ACHN (cell line): ENCODE results near the gene CDA.
A peak's percentile ranks its signal among the peaks of the same experiment; 100 is the strongest.

Experiments
- DNase-seq: peaks from one replicate; pipeline ENCODE4 v3.0.0-alpha.2; 2015
- in situ Hi-C: cut with HindIII; loops from 2 replicates; pipeline ENCODE4 v1.10.0; 2017; ENCODE audit warnings: low sequenced_read_pairs, low pct_ligation_motif_present, low pct_unique_long_range_greater_than_20kb

CDA gene

DNA sequence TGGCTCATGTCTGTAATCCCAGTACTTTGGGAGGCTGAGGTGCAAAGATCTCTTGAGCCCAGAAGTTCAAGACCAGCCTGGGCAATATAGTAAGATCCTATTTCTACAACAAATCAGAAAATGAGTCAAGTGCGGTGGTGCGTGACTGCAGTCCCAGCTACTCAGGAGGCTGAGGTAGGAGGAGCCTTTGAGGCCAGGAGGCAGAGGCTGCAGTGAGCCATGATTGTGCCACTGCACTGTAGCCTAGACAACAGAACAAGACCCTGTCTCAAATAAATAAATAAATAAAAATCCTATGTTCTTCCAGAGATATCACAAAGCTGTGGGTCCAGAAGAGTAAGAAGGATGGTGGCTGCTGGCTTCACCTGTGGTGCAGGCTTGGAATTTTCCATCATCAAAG, 22.1 kb downstream of the CDA start:
- DNase-seq: no peak
- in situ Hi-C loops: no loop called here

DNA sequence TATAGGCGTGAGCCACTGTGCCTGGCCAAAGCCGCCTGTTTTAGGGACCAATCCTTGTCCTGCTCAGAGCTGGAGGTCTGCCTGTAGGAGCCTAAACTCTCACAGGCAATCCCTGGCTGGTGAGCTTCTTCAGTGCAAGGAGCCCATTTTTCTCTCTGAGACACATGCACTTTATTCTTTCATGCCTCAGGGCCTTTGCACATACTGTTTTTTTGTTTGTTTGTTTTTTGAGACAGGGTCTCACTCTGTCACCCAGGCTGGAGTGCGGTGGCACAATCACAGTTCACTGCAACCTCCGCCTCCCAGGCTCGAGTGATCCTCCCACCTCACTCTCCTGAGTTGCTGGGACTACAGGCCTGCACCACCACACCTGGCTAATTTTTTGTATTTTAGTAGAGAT, 22.8 kb downstream of the CDA start:
- in situ Hi-C loops: no loop called here
- no peak for DNase-seq

DNA sequence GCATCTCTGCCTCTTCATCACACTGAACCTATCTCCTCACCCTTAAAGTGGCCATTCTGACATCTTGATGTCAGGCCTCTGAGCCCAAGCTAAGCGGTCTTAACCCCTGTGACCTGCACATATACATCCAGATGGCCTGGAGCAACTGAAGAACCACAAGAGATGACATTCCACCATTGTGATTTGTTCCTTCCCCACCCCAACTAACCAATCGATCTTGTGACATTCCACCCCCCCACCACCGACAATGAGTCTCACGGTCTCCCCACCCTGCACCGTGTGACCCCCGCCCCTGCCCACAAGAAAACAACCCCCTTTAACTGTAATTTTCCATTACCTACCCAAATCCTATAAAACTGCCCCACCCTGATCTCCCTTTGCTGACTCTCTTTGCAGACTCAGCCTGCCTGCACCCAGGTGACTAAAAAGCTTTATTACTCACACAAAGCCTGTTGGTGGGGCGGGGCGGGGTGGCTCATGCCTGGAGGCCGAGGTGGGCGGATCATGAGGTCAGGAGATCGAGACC, 23.4 kb downstream of the CDA start:
- in situ Hi-C loops: no loop called here
- DNase-seq: no peak

DNA sequence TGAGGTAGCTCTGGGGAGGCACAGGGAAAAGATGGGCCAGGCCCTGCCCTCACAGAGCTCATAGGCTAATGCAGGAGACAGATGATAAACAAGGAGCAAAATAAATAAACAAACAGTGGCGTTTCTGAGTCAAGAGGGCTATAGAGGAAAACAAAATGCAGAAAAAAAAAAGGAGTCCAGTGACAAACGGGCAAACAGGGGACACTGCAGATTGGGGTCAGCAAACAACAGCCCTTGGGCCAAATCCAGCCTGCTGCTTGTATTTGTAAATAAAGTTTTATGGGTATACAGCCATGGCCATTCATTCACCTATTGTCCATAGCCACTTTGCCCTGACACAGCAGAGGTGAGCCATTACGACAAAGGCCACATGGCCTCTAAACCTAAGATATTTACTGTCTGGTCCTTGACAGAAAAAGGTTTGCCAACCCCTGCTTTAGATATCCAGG, 25.3 kb downstream of the CDA start:
- no peak for DNase-seq
- in situ Hi-C loops: no loop called here

DNA sequence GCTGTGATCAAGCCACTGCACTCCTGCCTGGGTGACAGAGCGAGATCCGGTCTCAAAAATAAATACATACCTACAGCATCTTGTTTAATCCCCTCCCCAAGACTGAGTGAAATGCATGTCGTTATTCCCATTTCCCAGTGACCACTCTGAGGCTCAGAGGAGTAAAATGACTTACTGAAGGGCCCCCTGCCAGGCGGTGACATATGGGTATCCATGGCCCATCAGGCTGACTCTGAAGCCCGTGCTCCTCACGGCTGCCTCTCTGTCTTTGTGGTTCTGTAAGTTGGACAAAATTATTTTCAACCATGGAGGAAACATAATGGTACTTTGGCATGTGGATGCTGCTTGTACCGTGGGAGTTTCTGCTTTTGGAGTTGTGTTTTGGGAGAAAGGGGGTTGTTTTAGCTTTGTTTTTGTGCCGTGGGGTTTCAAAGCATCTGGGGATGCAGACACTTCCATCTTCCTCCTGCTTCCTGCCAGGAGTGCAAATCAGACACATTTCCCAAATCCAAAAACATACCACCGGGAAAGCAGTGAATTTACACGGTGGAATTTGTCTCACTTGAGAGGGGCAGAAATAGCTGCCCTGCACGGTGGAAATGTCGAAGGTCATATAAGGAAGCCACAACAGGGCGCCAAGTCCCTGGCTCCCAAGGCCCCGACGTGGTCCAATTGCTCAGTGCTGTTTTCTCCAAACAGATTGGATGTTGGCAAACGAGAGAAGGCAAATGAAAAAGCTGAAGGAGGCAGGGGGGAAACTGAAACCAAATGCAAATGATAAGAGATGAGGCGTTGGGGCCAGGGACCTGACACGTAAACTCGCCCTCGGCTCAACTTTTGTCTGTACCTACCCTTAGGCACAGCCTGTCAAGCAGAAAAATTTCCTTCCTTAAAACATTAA, 27.3 kb downstream of the CDA start:
- in situ Hi-C loops: no loop called here
- DNase-seq: no peak

DNA sequence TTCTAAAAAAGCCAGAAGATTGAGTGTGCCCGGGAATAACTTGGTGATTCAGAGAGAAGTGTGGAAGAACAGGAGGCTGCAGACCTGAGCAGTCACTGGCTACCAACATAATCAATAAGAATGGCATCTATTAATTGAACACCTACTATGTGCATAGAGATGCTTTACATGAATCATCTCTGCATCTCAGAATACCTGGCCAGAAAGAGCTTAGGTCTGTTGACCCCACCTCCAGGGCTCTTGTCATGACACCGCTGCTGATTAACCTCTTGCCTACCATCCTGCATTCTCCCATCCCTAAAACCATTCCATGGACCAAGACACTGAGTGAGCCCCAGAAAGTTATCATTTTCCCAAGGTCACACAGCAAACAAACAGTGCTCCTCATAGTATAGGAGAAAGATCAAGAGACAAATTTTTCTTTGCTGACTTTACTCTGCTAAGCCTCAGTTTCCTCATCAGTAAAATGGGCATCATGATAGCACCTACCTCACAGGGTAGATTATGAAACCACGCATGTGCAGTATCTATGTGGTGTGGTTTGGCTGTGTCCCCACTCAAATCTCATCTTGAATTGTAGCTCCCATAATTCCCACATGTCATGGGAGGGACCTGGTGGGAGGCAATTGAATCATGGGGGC, 28.1 kb downstream of the CDA start:
- no peak for DNase-seq
- in situ Hi-C loops: no loop called here

DNA sequence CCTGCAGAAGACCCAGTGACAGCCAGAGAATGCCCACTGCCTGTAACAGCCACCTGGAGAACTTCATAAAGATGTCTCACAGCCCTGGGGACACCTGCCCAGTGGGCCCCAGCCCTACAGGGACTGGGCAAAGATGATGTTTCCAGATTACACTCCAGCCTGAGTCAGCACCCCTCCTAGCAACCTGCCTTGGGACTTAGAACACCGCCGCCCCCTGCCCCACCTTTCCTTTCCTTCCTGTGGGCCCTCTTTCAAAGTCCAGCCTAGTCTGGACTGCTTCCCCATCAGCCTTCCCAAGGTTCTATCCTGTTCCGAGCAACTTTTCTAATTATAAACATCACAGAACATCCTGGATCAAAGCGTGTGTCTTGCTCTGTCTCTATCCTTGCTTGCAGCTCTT, 29.7 kb downstream of the CDA start:
- in situ Hi-C loops: no loop called here
- DNase-seq: no peak

DNA sequence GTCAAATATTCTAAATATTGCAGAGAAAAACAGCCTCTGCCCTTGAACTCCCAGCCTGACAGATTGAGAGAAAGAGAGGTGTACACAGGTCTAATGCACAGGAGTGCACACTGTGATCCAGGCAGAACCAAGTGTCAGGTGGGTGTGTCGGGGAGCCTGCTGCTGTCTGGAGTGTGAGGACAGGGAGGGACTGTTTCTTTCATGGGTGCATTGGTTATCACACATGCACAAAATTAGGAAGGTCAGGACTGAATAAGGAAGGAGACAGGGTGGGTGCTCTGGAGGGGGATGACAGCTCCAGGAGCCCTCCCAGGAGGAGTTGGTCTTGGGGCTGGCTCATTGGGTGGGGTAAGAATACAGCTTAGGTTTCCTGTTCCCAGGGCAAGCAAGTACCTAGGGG, 31.1 kb downstream of the CDA start:
- in situ Hi-C loops: no loop called here
- no peak for DNase-seq

DNA sequence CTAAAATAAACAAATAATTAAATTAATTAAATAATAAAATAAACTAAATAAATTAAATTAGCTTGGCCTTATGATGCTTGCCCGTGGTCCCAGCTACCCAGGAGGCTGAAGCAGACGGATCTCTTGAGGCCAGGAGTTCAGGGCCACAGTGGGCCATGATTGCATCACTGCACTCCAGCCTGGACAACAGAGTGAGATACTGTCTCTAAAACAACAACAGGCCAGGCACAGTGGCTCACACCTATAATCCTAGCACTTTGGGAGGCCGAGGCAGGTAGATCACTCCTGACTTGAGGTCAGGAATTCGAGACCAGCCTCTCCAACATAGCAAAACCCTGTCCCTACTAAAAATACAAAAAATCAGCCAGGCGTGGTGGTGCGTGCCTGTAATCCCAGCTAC, 32.1 kb downstream of the CDA start:
- in situ Hi-C loops: no loop called here
- no peak for DNase-seq

DNA sequence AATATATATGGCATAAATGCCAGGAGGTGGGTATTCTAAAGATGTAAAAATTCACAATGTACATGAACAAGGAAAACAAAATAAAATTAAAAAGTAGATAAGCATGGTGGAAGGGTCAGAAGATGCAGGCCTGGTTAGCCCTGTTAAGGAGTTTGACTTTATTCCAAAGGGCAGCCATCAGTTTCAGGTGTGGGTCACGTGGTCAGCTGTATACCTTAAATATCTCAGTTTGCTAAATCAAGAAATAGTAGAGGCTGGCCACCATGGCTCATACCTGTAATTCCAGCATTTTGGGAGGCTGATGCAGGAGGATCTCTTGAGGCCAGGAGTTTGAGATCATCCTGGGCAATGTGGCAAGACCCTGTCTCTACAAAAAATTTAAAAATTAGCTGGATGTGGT, 35.8 kb downstream of the CDA start:
- in situ Hi-C loops: no loop called here
- no peak for DNase-seq

DNA sequence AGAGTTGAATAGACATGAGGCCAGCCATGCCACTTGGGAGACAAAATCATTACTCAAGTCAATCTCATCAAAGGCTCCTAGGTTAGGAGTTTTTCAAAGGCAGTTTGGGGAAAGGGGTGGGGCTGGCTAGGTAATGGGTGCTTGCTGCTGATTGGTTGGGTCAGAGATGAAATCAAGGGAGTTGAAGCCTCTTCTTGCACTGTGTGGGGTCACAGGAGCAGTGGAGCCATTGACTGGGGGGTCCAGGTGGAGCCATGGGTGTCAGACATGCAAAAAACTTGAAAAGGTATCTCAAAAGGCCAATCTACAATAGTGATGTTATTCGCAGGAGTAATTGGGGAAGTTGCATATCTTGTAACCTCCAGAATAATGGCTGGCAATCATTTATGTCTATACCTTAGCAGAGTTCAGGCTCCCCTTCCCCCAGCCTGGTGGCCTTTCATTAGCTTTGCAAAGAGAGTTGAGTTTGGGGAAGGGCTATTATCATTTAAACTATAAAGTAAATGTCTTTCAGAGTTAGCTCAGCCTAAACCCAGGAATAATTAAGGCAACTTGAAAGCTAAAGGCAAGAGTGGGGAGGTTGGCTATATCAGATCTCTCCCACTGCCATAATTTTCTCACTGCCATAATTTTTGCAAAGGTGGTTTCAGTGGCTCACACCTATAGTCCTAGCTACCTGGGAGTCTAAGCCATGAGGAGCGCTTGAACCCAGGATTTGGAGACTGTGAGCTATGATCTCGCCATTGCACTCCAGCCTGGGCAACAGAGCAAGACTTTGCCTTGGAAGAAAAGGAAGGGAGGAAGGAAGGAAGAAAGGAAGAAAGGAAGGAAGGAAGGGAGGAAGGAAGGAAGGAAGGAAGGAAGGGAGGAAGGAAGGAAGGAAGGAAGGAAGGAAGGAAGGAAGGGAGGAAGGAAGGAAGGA, 36.5 kb downstream of the CDA start:
- in situ Hi-C loops: no loop called here
- DNase-seq: no peak

DNA sequence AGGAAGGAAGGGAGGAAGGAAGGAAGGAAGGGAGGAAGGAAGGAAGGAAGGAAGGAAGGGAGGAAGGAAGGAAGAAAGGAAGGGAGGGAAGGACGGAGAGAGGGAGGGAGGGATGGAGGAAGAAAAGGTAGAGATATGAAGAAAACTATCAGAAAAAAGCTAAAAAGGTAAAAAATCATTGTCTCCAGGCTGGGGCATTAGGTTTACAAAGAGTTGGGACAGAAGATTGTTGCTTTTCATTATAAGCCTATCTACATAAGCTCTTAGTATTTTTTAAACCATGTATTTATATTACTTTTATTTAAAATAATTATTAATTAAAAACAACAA, 37.2 kb downstream of the CDA start:
- in situ Hi-C loops: no loop called here
- DNase-seq: no peak

DNA sequence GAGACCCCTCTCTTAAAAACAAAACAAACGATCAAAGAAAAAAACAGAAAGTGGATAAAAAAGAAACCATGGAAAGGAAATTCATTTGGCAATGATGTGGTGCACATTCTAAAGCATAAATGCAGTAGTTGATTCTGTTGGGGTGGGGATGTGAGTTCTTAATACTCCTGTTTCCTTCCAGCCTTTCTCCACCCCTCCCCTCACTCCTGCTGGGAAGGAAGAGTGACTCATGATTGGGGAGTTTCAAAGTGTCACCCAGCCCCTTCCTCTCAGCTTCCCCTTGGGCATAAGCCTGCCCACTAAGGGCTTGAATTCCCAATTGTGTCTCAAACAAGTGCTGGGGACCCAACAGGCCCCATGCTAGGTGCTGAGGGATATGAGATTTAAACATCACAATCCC, 37.6 kb downstream of the CDA start:
- no peak for DNase-seq
- in situ Hi-C loops: no loop called here

DNA sequence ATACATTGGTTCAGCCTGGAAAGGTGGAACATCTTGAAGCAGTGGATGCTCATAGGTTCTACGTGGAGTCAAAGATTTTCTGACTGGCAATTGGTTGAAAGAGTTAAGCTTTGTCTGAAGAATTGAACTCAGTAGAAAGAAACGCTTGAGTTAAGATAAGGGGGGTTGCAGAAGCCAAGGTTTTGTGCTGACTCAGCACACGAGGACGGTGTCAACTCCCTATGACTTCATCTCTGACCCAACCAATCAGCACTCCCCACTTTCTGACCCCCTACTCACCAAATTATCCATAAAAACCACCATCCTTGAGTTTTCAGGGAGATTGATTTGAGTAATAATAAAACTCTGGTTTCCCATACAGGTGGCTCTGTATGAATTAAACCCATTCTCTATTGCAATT, 41.8 kb downstream of the CDA start:
- in situ Hi-C loops: no loop called here
- DNase-seq: no peak

DNA sequence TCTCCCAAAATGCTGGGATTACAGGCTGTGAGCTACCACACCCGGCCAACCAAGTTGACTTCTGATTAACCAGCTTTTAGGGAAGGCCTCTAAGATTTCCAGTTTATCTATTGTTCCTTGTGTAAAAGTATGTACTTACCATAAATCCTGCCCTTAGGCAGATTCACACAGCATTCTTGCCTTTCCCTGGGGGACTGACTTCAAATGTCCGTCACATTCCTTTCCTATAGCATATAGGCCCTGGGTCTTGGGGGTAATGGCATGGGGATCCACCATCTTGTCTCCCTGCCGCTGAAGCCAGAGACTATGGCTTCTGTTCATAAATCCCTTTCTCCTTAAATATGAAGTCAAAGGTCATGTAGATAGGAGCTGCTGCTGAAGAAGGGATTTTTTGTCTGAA, 43.5 kb downstream of the CDA start:
- DNase-seq: no peak
- in situ Hi-C loops: no loop called here

DNA sequence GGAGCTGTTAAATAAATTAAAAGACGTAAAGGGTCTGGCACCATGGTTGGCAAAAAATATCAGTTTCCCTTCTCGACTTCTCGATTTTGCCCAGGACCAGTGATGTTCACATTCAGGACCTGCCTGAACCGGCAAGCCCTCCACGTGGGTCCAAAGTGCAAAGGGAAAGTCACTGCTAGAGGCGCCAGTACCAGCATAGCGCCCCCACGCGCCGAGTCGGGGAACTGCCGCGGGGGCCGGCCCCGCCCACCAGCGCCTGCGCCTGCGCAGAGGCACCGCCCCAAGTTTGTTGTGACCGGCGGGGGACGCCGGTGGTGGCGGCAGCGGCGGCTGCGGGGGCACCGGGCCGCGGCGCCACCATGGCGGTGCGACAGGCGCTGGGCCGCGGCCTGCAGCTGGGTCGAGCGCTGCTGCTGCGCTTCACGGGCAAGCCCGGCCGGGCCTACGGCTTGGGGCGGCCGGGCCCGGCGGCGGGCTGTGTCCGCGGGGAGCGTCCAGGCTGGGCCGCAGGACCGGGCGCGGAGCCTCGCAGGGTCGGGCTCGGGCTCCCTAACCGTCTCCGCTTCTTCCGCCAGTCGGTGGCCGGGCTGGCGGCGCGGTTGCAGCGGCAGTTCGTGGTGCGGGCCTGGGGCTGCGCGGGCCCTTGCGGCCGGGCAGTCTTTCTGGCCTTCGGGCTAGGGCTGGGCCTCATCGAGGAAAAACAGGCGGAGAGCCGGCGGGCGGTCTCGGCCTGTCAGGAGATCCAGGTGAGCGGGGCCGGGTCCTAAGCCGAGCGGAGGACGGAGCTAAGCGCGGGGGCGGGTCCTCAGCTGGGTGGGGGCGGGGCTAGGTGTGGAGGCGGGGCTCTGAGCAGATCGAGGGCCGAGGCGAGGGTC, 44.5 kb downstream of the CDA start, which contains the start of gene PINK1:
TSS of gene PINK1 (plus strand) at position 269 of the 875 bp plus-strand sequence. CDS start at position 360, 91 bp downstream.
- DNase-seq: peak; percentile 63
- in situ Hi-C loops: no loop called here

DNA sequence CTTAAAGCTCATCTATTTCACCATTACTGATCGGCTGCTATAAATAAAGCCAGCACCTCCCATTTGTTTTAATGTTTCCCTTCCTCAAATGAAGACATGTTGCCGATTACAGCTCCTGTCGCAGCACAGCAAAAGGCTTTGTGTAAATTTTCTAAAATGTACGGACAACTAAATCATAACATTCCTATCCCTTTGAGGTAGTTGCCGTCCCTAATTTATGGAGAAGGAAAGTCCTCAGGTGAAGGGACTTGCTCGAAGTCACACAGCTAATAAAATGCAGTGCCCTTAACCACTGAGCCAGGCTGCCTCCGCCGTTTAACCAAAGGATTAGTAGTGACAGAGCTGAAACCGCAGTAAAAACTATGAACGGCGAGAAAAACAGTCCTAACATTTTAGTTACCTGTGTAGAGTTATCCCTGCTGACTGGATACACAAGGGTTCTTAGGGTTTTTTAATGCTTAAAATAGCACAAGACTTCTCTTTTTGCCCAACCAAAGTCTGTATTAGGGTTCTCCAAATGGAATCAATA, 45.2 kb downstream of the CDA start:
- in situ Hi-C loops: no loop called here
- DNase-seq: no peak

DNA sequence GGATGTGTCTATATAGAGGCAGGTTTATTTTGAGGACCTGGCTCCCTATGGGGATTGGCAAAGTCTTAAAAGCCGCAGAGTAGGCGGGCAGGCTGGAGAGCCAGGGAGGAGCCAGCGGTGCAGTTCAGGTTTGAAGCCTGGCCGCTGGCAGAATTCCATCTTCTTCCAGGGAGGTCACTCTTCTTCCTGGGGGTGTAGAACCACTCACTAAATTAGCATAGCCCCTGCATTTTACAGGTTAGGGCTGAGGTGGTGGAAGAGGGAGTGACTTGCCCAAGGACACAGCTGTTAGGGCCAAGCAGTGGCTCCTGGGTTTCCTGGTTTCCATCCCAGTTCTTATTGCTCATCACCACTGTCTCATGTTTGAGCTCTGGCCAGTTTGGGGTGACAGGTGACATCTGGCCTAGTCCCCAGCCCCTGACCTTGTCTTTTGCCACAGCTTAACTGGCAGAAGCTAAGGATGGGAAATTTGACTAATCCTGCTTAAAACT, 45.7 kb downstream of the CDA start:
- in situ Hi-C loops: no loop called here
- no peak for DNase-seq
